Prostate gland (tissue), 2 donors: Measurements from ENCODE around the gene GNA15. TPM values are rescaled to one million over a fixed set of nuclear protein-coding genes. Genes with fewer than 3 reads are reported as not detected.
"Not testable (repeated sequence)": the region's sequence is repeated elsewhere in the genome, so short reads cannot be mapped to it uniquely, and the experiment has no call there.

Source experiments
- DNase-seq: peaks from one replicate; pipeline ENCODE4 v3.0.0-alpha.2; 2019; ENCODE audit warnings: low spot score
- H3K27ac ChIP-seq, 2 donors: fragments of 200-600 bp; sonication (generic); 2 replicates each; pipeline ENCODE4 v1.5.1; 2017 to 2019
- H3K27me3 ChIP-seq: fragments of 200-600 bp; sonication (generic); replicated peaks from 2 replicates; pipeline ENCODE4 v1.5.1; 2019; ENCODE audit not compliant: insufficient read depth
- H3K36me3 ChIP-seq, 2 donors: fragments of 200-600 bp; sonication (generic); 1 replicate in 1 of 2; 2 replicates in 1 of 2; pipeline versions ENCODE4 v1.5.1 to v1.8.1; 2017 to 2019
- H3K4me1 ChIP-seq: fragments of 200-600 bp; sonication (generic); replicated peaks from 2 replicates; pipeline ENCODE4 v1.5.1; 2019
- H3K4me3 ChIP-seq, 2 donors: fragments of 200-600 bp; sonication (generic); 2 replicates each; pipeline ENCODE4 v1.5.1; 2017 to 2019
- H3K9me3 ChIP-seq: fragments of 200-600 bp; sonication (generic); 2 replicates; pipeline ENCODE4 v1.5.1; 2017
- CTCF ChIP-seq, 4 experiments: fragments of 200-600 bp in 2 of 4; fragments of 450-650 bp in 2 of 4; sonication (generic) in 2 of 4; IDR thresholded peaks; 1 replicate in 3 of 4; 2 replicates in 1 of 4; pipeline ENCODE4 v1.5.1; 2016 to 2019; ENCODE audit warnings: antibody characterized with exemption in 4 of 4, mild to moderate bottlenecking in 2 of 4, moderate library complexity in 2 of 4
- POLR2A ChIP-seq: fragments of 450-650 bp; IDR thresholded peaks from one replicate; pipeline ENCODE4 v1.6.1; 2016; ENCODE audit warnings: antibody characterized with exemption, mild to moderate bottlenecking
- POLR2AphosphoS5 ChIP-seq: sonication (generic); formaldehyde crosslinking; IDR thresholded peaks from one replicate; pipeline ENCODE4 v1.6.1; 2017; ENCODE audit warnings: antibody characterized with exemption
- WGBS: methylation state at CpG from one replicate; pipeline ENCODE4 v1.1.5; 2018; 5-methylcytosine and 5-hydroxymethylcytosine counted together
- intact Hi-C: fragments of 100-400 bp; cut with DNase I; formaldehyde crosslinking; loops from one replicate; pipeline ENCODE4 v1.14.2; 2022
- total RNA-seq, 2 donors: library from RNA; depleted of rRNA; stranded (reverse); fragments of >200 nt; gene quantifications; one replicate each; pipeline ENCODE4 v1.1.0, GENCODE V29; 2016

Gene GNA15
- total RNA-seq, 2 donors from 2014 or later = 11.1 to 13.3 TPM

GRCh38 chr19:3190470-3190770, 54.6 kb downstream of the GNA15 start:
- no peak overlapping the region for H3K4me3 ChIP-seq

GRCh38 chr19:3190921-3191805, 55.3 kb downstream of the GNA15 start:
- no peaks in the 10 kb centered on the region for H3K27me3 ChIP-seq
- H3K4me3 ChIP-seq = no peak overlapping the region
- H3K27ac ChIP-seq = no peak overlapping the region
- DNase-seq = no peak
- TF ChIP-seq CTCF (IDR thresholded peaks at IDR 0.05) (no peak), POLR2AphosphoS5 (no peak), POLR2A (no peak)
- H3K9me3 ChIP-seq = no peaks in the 10 kb centered on the region
- H3K4me1 ChIP-seq = peaks cover 10% of the 10 kb centered on the region
- intact Hi-C loops = no loop called here
- H3K36me3 ChIP-seq = no peaks in the 10 kb centered on the region
- 87% methylated on average over 45 of the region's 46 CpGs for WGBS

More at GRCh38 chr19:3190470-3190770, 54.6 kb downstream of the GNA15 start:
- no peak for TF ChIP-seq CTCF (IDR thresholded peaks at IDR 0.05)
- no peaks in the 10 kb centered on the region for H3K9me3 ChIP-seq
- H3K4me1 ChIP-seq = peaks cover 10% of the 10 kb centered on the region
- 92% methylated on average over 18 of the region's 18 CpGs for WGBS
- DNase-seq = no peak
- no peaks in the 10 kb centered on the region for H3K27me3 ChIP-seq
- H3K27ac ChIP-seq = no peak overlapping the region
- intact Hi-C loops = no loop called here
- H3K36me3 ChIP-seq = no peaks in the 10 kb centered on the region

- not testable (repeated sequence) for H3K27me3 ChIP-seq
Measured at GRCh38 chr19:3191806-3192104, 55.9 kb downstream of the GNA15 start.

GRCh38 chr19:3192228-3192635, 56.4 kb downstream of the GNA15 start:
- WGBS = 94% methylated on average over 32 of the region's 32 CpGs

More at GRCh38 chr19:3191806-3192104, 55.9 kb downstream of the GNA15 start:
- H3K4me1 ChIP-seq, H3K27ac ChIP-seq, H3K36me3 ChIP-seq, H3K4me3 ChIP-seq, intact Hi-C loops, DNase-seq, H3K9me3 ChIP-seq: not testable (repeated sequence)
- WGBS = 96% methylated on average over 12 of the region's 12 CpGs

GRCh38 chr19:3192684-3193083, 56.9 kb downstream of the GNA15 start:
- intact Hi-C loops = no loop called here
- no peak for DNase-seq
- 91% methylated on average over 14 of the region's 14 CpGs for whole genome bisulfite sequencing
- no peaks in the 10 kb centered on the region for H3K9me3 ChIP-seq
- no peak for TF ChIP-seq CTCF (IDR thresholded peaks at IDR 0.05)
- TF ChIP-seq POLR2AphosphoS5 = no peak
- no peak for TF ChIP-seq POLR2A
- H3K4me3 ChIP-seq = no peak overlapping the region
- H3K36me3 ChIP-seq = no peaks in the 10 kb centered on the region
- H3K27ac ChIP-seq = no peak overlapping the region
- H3K27me3 ChIP-seq = no peaks in the 10 kb centered on the region
- H3K4me1 ChIP-seq = peaks cover under 1% of the 10 kb centered on the region

More at GRCh38 chr19:3192228-3192635, 56.4 kb downstream of the GNA15 start:
- no peaks in the 10 kb centered on the region for H3K27me3 ChIP-seq
- H3K9me3 ChIP-seq = no peaks in the 10 kb centered on the region
- H3K27ac ChIP-seq = no peak overlapping the region
- intact Hi-C loops = no loop called here
- no peaks in the 10 kb centered on the region for H3K36me3 ChIP-seq
- TF ChIP-seq POLR2AphosphoS5 = no peak
- no peak for TF ChIP-seq CTCF (IDR thresholded peaks at IDR 0.05)
- TF ChIP-seq POLR2A = no peak
- peaks cover 5% of the 10 kb centered on the region for H3K4me1 ChIP-seq
- no peak for DNase-seq
- no peak overlapping the region for H3K4me3 ChIP-seq
